ENCODE results near the gene STOX1.
A peak's percentile ranks its signal among the peaks of the same experiment; 100 is the strongest.
"Not testable (repeated sequence)": the region's sequence is repeated elsewhere in the genome, so short reads cannot be mapped to it uniquely, and the experiment has no call there.

The STOX1 gene

GRCh38 chr10:68831961-68832455 is 4.7 kb downstream of the STOX1 start:
- no peak for DNase-seq

GRCh38 chr10:68832601-68833000 is 5.3 kb downstream of the STOX1 start:
- DNase-seq, result no peak

GRCh38 chr10:68837626-68838322 is 10.4 kb downstream of the STOX1 start:
- no peak for DNase-seq

GRCh38 chr10:68840650-68841049 is 13.3 kb downstream of the STOX1 start:
- not testable (repeated sequence) for DNase-seq

GRCh38 chr10:68848281-68848680 is 20.9 kb downstream of the STOX1 start:
- no peak for DNase-seq

GRCh38 chr10:68848806-68849205 is 21.5 kb downstream of the STOX1 start:
- no peak for DNase-seq

GRCh38 chr10:68856352-68856751 is 29.0 kb downstream of the STOX1 start:
- DNase-seq, result no peak

GRCh38 chr10:68857005-68857404 is 29.7 kb downstream of the STOX1 start:
- DNase-seq, result no peak

- DNase-seq, result no peak
Measured at GRCh38 chr10:68861253-68861652, 33.9 kb downstream of the STOX1 start.

- DNase-seq, result no peak
Measured at GRCh38 chr10:68864611-68865010, 37.3 kb downstream of the STOX1 start.

GRCh38 chr10:68868173-68868572 is 40.8 kb downstream of the STOX1 start:
- not testable (repeated sequence) for DNase-seq

- no peak for DNase-seq
Measured at GRCh38 chr10:68869623-68870022, 42.3 kb downstream of the STOX1 start.

GRCh38 chr10:68870061-68870460 is 42.7 kb downstream of the STOX1 start:
- DNase-seq, result no peak

GRCh38 chr10:68870545-68871104 is 43.3 kb downstream of the STOX1 start:
- no peak for DNase-seq

- DNase-seq, result peak; percentile 12
Measured at GRCh38 chr10:68871105-68871711, 43.9 kb downstream of the STOX1 start.

GRCh38 chr10:68871731-68872342 is 44.5 kb downstream of the STOX1 start:
- DNase-seq, result peak; percentile 93

GRCh38 chr10:68876246-68877138 is 49.2 kb downstream of the STOX1 start:
- peak; percentile 3 for DNase-seq

GRCh38 chr10:68877482-68878110 is 50.3 kb downstream of the STOX1 start:
- no peak for DNase-seq

GRCh38 chr10:68878496-68878895 is 51.2 kb downstream of the STOX1 start:
- no peak for DNase-seq

- no peak for DNase-seq
Measured at GRCh38 chr10:68879628-68880027, 52.3 kb downstream of the STOX1 start.

GRCh38 chr10:68880181-68880580 is 52.9 kb downstream of the STOX1 start:
- no peak for DNase-seq

- DNase-seq, result no peak
Measured at GRCh38 chr10:68895041-68895440, 67.7 kb downstream of the STOX1 start.
